Inflammatory macrophage (primary cell): Measurements from ENCODE around the gene SCARF2.
A peak's percentile ranks its signal among the peaks of the same experiment; 100 is the strongest.
"Not testable (repeated sequence)": the region's sequence is repeated elsewhere in the genome, so short reads cannot be mapped to it uniquely, and the experiment has no call there.

Experiments
- DNase-seq, 2 donors: peaks; one replicate each; pipeline ENCODE4 v3.0.0-alpha.2; 2020 to 2022

Gene SCARF2

GRCh38 chr22:20427104-20427944 is 10.3 kb downstream of the SCARF2 start:
- no peak for DNase-seq

DNA sequence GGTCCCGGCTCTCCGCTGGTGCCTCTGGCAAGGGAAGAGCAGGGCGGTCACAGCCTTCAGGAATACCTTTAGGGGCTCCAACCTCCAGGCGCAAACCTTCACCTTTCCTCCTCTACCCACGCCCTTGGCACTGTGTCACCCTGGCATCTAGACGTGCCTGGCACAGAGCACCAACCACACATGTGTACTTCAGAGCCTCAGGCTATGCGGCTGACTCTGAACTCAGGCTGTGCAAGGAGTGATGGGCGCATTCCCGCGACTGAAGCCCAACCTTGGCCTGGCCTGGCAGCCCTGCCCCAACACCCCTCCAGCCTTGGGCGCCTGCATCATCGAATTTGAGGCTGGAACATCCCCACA is 11.4 kb downstream of the SCARF2 start:
- no peak for DNase-seq

DNA sequence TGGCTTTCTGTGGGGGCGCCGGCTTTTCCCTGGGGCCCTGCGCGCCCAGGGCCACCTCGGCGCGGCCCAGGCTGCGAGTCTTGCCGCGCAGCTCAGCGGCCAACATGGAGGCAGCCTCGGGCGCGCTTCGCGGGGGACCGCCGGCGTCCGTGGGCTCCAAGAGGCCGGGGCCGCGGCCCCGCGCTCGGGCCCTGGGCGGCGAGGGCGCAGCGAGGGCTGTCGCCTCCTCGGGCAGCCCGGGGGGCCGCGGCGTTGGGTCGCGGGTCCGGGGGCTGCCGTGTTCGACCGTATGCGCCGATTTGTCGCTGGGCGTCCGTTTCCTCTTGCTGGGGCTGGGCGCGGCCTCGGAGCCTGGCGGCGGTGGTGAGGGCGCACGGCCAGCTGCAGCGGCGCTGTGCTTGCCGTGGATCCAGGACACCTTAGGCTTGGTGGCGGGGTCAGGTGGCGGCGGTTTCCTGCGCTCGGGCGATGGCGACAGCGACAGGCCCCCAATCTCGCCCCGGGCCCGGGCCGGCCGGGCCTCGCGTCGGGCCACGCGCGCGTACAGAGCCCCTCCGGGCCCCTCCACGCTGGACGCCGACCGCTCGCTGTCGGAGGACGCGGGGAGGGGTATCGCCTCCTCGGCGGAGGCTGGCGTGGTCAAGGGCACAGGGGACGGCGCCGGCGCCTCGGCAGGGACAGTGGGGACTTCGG is 11.9 kb downstream of the SCARF2 start:
- DNase-seq: no peak

GRCh38 chr22:20424932-20425565 is 12.6 kb downstream of the SCARF2 start:
- DNase-seq: no peak

GRCh38 chr22:20424568-20424931 is 13.1 kb downstream of the SCARF2 start:
- DNase-seq: no peak

DNA sequence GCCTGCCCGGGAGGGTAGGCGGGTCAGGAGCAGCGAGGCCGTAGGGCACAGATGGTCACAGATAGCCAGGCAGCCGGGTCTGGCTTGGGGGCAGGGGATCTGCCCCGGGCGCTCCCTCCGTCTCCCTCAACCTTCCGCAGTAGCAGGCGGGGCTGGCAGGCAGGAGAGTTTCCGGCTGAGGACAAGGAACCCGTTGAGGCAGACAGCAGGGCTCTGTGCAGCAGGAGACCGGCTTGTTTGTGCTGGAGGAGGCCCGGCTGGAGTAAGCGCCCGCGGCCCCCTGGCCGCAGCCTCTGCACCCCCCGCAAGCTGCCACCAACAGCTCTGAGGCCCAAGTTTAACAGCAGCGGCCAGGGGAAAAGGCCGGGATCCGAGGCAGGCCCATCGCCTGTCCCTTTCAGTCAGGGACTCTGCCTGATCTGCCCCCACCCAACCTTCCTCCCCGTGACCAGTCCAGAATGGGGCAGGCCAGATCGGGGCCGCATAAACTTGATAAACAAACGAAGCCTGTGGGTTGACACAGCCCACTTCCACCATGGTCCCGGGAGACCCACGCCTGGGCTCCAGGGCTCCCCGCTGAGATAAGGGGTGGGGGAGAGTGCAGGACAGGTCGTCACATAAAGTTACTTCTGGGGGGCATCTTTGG is 13.6 kb downstream of the SCARF2 start:
- DNase-seq: no peak

GRCh38 chr22:20423008-20423905 is 14.4 kb downstream of the SCARF2 start:
- no peak for DNase-seq

DNA sequence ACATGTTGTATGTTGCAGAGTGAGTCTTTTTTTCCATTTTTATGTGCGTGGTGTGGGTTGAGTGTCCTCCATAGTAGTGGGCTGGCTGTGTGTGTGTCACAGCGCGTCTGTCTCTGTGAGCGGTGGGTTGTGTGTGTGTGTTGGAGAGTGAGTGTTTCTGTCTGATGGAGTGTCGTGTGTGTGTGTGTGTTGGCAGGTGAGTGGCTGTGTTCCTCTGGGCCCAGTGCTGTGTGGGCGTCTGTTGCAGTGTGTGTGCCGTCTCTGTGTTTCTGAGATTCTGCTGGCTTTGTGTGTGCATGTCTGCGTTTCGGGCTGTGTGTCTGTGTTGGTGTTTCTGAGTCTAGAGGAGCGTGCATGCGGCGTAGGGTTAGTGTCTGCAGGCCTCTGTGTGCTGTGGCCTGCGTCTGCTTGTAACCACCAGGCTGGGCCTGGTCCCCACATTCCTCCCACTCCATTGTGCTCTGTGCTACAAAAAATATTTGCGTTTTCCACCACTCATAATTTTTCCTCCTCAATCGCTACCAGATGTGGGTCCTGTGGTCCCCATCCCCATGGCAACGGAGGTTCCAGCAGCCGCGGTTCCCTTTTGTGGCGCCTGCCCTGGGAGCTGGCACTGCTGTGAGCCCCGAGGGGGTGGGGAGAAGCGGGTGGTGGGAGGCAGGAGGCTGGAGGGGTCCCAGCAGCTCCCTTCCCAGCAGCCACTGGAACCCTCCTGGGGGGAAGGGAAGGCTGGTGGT is 15.2 kb downstream of the SCARF2 start:
- no peak for DNase-seq

GRCh38 chr22:20421507-20421874 is 16.1 kb downstream of the SCARF2 start:
- DNase-seq: no peak

- no peak for DNase-seq
Measured at GRCh38 chr22:20420157-20420842, 17.3 kb downstream of the SCARF2 start.

GRCh38 chr22:20419664-20419951 is 18.0 kb downstream of the SCARF2 start:
- DNase-seq: no peak

DNA sequence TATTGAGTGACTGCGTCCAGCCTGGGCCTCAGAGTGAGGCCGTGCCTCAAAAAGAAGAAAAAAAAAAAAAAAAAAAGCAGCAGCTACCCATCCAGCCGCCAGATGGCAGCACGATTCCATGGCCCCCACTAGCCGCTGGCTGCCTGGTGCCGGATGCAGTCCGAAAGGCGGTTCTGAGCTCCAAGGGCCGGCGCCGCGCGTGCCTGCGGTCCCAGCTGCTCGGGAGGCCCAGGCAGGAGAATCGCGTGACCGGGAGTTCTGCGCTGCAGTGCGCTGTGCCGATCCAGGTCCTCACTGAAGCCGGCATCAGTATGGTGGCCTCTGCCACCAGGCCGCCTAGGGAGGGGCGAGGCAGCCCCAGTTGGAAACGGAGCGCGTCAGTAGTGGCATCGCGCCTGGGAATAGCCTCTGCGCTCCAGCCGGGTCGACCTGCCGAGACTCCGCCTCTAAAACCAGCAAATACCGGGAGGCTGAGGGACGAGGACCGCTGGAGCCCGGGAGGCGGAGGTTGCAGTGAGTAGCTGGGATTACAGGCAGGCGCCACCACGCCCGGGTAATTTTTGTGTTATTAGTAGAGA is 19.3 kb downstream of the SCARF2 start:
- peak; percentile 69 to 79 for DNase-seq

DNA sequence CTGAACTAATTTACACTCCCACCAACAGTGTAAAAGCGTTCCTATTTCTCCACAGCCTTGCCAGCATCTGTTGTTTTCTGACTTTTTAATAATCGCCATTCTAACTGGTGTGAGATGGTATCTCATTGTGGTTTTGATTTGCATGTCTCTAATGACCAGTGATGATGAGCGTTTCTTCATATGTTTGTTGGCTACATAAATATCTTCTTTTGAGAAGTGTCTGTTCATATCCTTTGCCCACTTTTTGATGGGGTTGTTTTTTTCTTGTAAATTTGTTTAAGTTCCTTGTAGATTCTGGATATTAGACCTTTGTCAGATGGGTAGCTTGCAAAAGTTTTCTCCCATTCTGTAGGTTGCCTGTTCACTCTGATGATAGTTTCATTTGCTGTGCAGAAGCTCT is 21.9 kb downstream of the SCARF2 start:
- not testable (repeated sequence) for DNase-seq

DNA sequence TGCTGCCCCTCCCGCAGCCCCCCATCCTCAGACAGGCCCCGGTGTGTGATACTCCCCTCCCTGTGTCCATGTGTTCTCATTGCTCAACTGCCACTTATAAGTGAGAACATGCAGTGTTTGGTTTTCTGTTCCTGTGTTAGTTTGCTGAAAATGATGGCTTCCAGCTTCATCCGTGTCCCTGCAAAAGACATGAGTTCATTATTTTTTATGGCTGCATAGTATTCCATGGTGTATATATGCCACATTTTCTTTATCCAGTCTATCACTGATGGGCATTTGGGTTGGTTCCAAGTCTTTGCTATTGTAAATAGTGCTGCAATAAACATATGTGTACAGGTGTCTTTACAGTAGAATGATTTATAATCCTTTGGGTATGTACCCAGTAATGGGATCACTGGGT is 22.4 kb downstream of the SCARF2 start:
- not testable (repeated sequence) for DNase-seq

DNA sequence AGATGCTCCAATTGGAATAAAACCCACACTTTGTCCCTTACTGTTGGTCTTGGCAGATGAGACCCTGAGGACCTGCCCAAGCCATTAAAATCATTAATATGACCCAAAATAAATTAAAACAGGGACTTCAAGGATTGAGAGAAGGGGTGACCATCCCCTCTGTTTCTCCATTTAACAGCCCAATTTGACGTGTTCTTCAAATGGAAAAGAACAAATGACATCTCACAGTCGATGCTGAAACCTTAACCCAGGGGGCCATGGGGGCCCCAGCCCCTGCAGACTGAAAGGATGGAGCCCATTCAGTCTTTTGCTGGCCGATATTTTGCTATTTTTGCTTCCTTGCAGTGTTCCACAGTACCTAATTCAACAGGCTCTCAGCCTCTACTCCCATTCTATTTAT is 23.2 kb downstream of the SCARF2 start:
- DNase-seq: no peak

- DNase-seq: no peak
Measured at GRCh38 chr22:20414059-20414440, 23.6 kb downstream of the SCARF2 start.

GRCh38 chr22:20413217-20414058 is 24.2 kb downstream of the SCARF2 start:
- no peak for DNase-seq

DNA sequence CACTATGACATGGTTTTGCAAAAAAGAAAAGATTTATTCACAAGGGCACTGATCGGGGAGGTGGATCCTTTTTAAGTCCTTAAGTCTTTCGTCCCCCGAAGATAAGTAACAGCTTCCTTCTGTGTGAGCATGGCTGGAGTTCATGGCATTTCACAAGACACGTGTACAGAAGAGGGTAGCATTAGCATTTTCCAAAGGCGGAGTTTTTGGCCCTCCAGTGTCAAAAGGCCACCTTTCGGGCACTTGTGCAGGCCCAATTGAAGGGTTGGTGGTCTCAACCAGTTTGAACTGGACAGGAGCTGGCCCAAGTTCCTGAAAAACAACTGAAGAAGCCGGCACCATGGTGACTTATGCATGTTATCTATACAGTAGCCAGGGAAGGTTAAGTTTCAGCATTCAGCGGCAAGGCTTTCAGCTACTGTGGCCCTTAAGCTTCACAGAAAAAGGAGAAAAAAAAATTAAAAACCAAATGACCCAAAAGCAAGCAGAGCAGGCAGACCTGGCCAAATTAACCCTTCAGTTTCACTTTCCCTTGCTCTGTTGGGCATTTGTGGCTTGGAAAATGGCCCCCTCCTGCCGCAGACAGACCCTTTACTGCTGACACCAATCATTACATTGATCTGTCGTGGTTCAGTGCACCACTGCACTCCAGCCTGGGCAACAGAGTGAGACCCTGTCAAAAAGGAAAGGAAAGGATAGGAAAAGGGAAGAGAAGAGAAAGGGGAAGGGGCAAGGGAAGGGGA is 25.0 kb downstream of the SCARF2 start:
- no peak for DNase-seq

DNA sequence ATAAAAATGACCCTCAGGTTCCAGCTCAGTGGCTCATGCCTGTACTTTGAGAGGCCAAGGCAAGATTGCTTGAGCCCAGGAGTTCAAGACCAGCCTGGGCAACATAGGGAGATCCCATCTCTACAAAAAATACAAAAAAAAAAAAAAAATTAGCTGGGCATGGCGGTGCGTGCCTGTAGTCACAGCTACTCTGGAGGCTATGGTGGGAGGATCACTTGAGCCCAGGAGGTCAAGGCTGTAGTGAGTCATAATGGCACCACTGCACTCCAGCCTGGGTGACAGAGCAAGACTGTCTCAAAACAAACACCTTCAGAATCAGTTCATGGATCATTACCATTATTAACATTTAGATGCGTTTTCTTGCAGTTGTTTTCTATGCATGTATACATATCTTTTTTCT is 28.2 kb downstream of the SCARF2 start:
- not testable (repeated sequence) for DNase-seq
